ENCODE measurements around the gene RCAN3. TPM values are rescaled to one million over a fixed set of nuclear protein-coding genes. Genes with fewer than 3 reads are reported as not detected.
A peak's percentile ranks its signal among the peaks of the same experiment; 100 is the strongest.
"Not testable (repeated sequence)": the region's sequence is repeated elsewhere in the genome, so short reads cannot be mapped to it uniquely, and the experiment has no call there.

The RCAN3 gene
- total RNA-seq, 4 donors from 2014 or later, result 2.6 to 22.1 (median 7.3) TPM

DNA sequence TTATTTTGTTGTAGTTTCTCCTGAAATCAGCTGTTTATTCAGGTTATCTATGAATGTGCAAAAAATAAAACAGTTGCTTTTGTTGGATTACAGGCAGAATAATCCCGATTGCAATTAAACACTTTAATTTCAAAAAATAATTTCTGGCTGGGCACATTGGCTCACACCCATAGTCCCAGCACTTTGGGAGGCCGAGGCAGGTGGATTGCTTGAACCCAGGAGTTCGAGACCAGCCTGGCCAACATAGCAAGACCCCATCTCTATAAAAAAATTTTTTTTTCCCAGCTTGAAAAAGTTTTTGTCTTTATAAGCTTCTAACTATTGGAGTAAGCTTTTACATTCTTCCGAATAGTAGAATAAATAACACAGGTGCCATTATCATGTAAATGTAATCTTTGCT, 15.3 kb downstream of the RCAN3 start:
- no peak for TF ChIP-seq POLR2A (IDR thresholded peaks at IDR 0.05)
- TF ChIP-seq, protein P1, sequence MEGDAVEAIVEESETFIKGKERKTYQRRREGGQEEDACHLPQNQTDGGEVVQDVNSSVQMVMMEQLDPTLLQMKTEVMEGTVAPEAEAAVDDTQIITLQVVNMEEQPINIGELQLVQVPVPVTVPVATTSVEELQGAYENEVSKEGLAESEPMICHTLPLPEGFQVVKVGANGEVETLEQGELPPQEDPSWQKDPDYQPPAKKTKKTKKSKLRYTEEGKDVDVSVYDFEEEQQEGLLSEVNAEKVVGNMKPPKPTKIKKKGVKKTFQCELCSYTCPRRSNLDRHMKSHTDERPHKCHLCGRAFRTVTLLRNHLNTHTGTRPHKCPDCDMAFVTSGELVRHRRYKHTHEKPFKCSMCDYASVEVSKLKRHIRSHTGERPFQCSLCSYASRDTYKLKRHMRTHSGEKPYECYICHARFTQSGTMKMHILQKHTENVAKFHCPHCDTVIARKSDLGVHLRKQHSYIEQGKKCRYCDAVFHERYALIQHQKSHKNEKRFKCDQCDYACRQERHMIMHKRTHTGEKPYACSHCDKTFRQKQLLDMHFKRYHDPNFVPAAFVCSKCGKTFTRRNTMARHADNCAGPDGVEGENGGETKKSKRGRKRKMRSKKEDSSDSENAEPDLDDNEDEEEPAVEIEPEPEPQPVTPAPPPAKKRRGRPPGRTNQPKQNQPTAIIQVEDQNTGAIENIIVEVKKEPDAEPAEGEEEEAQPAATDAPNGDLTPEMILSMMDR (IDR thresholded peaks at IDR 0.05), result no peak
- H3K27ac ChIP-seq, result no peak overlapping the region
- no peak overlapping the region for H3K4me3 ChIP-seq
- no peaks in the 10 kb centered on the region for H3K4me1 ChIP-seq
- no peaks in the 10 kb centered on the region for H3K9me3 ChIP-seq
- intact Hi-C loops (cut with DNase I; ENCODE audit: low total_unique reads), result no loop called here
- H3K27me3 ChIP-seq, result no peaks in the 10 kb centered on the region
- H3K36me3 ChIP-seq, result no peaks in the 10 kb centered on the region
- no peak for DNase-seq

DNA sequence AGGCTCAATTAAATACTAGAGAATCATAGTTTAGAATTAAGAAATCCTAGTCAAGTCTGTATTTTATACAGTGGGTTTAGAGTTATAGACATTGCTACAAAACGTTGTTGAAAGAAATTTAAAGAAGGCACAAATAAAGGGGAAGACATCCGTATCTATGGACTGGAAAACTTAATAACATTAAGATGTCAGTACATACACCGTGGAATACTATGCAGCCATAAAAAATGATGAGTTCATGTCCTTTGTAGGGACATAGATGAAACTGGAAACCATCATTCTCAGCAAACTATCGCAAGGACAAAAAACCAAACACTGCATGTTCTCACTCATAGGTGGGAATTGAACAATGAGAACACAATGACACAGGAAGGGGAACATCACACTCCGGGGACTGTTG, 17.6 kb downstream of the RCAN3 start:
- intact Hi-C loops (cut with DNase I; ENCODE audit: low total_unique reads); H3K4me3 ChIP-seq; H3K36me3 ChIP-seq; DNase-seq; H3K4me1 ChIP-seq; H3K9me3 ChIP-seq; H3K27ac ChIP-seq; H3K27me3 ChIP-seq: not testable (repeated sequence)

DNA sequence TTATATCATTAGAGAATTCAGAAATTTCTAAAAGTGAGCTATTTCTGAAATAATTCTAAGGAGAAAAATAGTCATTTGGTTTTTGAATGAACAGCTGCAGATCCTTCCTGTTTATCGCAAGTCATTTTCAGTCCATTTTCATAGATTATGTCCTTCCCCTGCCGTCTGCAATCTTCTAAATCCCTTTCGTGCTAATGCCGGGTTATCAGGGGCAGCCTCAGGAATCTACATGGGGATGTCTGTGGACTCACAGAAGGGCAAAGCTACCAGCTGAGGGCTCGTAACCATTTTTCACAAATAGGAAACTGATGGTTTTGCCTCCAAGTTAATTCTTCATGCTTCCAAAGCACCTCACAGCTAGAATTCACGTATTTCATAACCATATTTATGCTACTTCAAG, 23.0 kb downstream of the RCAN3 start:
- no peak overlapping the region for H3K27ac ChIP-seq
- H3K36me3 ChIP-seq, result no peaks in the 10 kb centered on the region
- no peaks in the 10 kb centered on the region for H3K27me3 ChIP-seq
- TF ChIP-seq POLR2A (IDR thresholded peaks at IDR 0.05), result no peak
- TF ChIP-seq, protein P1 (IDR thresholded peaks at IDR 0.05), result no peak
- no peak for DNase-seq
- H3K4me3 ChIP-seq, result no peak overlapping the region
- H3K9me3 ChIP-seq, result no peaks in the 10 kb centered on the region
- H3K4me1 ChIP-seq, result no peaks in the 10 kb centered on the region
- intact Hi-C loops (cut with DNase I; ENCODE audit: low total_unique reads), result no loop called here

DNA sequence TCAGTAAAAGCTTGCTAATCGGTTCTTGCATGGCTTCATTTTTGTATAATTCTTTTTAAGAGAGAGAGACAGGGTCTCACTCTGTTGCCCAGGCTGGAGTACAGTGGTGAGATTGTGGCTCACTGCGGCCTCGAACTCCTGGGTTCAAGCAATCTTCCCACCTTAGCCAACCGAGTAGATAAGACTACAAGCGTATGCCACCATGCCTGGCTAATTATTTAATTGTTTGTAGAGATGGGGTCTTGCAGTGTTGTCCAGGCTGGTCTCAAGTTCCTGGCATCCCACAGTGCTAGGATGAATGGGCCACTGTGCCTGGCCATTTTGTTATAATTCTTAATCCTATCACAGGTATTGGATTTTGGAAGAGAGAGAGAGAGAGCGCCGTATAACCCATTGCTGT, 23.4 kb downstream of the RCAN3 start:
- no peaks in the 10 kb centered on the region for H3K4me1 ChIP-seq
- intact Hi-C loops (cut with DNase I; ENCODE audit: low total_unique reads), result no loop called here
- no peaks in the 10 kb centered on the region for H3K27me3 ChIP-seq
- DNase-seq, result no peak
- H3K9me3 ChIP-seq, result no peaks in the 10 kb centered on the region
- no peaks in the 10 kb centered on the region for H3K36me3 ChIP-seq
- TF ChIP-seq, protein P1 (IDR thresholded peaks at IDR 0.05), result no peak
- no peak for TF ChIP-seq POLR2A (IDR thresholded peaks at IDR 0.05)
- no peak overlapping the region for H3K4me3 ChIP-seq
- H3K27ac ChIP-seq, result no peak overlapping the region

DNA sequence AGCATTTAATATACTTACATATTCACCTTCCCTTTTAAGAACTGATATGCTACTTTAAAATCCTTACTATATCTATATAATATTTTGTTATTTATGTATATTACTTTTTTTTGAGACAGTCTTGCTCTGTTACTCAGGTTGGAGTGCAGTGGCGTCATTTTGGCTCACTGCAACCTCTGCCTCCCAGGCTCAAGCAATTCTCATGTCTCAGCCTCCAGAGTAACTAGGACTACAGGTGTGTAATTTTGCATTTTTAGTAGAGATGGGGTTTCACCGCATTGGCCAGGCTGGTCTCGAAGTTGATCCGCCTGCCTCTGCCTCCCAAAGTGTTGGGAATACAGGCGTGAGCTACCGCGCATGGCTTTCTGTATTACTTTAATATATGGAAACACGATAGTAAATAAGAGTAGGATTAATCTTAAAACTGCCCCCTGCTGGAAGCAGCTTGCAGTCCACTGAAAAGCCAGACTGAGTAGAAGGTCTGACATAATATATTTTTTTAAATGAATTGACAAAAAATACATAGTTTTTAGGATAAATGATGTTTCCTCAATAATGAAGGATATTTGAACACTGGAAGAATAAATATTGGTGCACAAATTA, 24.4 kb downstream of the RCAN3 start:
- Histone ChIP-seq H3K27me3 (no peaks in the 10 kb centered on the region), H3K4me1 (no peaks in the 10 kb centered on the region), H3K36me3 (no peaks in the 10 kb centered on the region), H3K9me3 (no peaks in the 10 kb centered on the region), H3K27ac (no peak overlapping the region), H3K4me3 (no peak overlapping the region)
- intact Hi-C loops (cut with DNase I; ENCODE audit: low total_unique reads), result no loop called here
- DNase-seq, result no peak
- no peak for TF ChIP-seq POLR2A (IDR thresholded peaks at IDR 0.05)
- TF ChIP-seq, protein P1 (IDR thresholded peaks at IDR 0.05), result peak in 2 of 4 experiments; percentile 9 to 32

DNA sequence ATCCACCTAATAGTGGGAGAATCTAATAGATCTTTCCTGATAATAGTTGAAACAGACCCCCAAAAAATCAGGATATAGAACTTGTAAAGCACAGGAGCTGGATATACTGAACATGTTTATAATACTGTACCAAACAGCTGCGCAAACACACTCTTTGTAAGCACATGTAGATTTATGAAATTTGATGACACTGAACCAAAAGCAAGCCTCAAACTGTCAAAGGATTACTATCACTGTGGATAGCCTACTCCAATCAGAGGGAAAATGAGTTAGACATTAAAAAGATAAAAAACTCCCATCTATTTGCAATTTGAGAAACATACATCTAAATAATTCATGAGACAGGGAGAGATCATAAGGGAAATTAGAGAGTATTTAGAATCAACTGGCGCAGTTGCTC, 26.1 kb downstream of the RCAN3 start:
- no peak for DNase-seq
- no peak for TF ChIP-seq POLR2A (IDR thresholded peaks at IDR 0.05)
- TF ChIP-seq, protein P1 (IDR thresholded peaks at IDR 0.05), result no peak
- no peaks in the 10 kb centered on the region for H3K4me1 ChIP-seq
- H3K27ac ChIP-seq, result no peak overlapping the region
- no peaks in the 10 kb centered on the region for H3K27me3 ChIP-seq
- H3K36me3 ChIP-seq, result no peaks in the 10 kb centered on the region
- intact Hi-C loops (cut with DNase I; ENCODE audit: low total_unique reads), result no loop called here
- H3K9me3 ChIP-seq, result no peaks in the 10 kb centered on the region
- no peak overlapping the region for H3K4me3 ChIP-seq

DNA sequence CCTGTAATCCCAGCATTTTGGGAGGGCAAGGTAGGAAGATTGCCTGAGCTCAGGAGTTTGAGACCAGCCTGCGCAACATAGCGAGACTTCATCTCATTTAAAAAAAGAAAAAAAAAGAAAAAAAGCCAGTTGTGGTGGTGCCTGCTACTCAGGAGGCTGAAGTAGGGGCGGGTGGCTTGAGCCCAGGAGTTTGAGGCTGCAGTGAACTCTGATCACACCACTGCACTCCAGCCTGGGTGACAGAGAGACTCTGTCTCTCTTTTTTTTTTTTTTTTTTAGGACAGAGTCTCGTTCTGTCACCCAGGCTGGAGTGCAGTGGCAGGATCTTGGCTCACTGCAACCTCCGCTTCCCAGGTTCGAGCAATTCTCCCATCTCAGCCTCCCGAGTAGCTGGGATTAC, 26.7 kb downstream of the RCAN3 start:
- H3K4me3 ChIP-seq; H3K27ac ChIP-seq; H3K4me1 ChIP-seq; H3K9me3 ChIP-seq; H3K27me3 ChIP-seq; H3K36me3 ChIP-seq; intact Hi-C loops (cut with DNase I; ENCODE audit: low total_unique reads); DNase-seq: not testable (repeated sequence)

Data from uterus (tissue), 4 donors.